K562 (cell line): ENCODE data around the gene WASF2. TPM values are rescaled to one million over a fixed set of nuclear protein-coding genes. Genes with fewer than 3 reads are reported as not detected.
"Not testable (repeated sequence)": the region's sequence is repeated elsewhere in the genome, so short reads cannot be mapped to it uniquely, and the experiment has no call there.

ENCODE experiments used
- ATAC-seq: fragments of 200-7000 bp; cut with Tn5 transposase; 3 replicates; pipeline ENCODE4 v1.9.1; 2020; ENCODE audit warnings: moderate library complexity
- BruUV-seq: library from RNA; stranded (reverse); fragments of 400-500 nt; replicated peaks from 2 replicates; lab custom pipeline; 2021; lab: Mats Ljungman, UMichigan
- CTCF ChIA-PET: fragments of 300-600 bp; formaldehyde crosslinking; extraction: SDS; loops from one replicate; lab custom pipeline; 2021; ENCODE audit warnings: low intra/inter-chr PET ratio; lab: Yijun Ruan, JAX
- POLR2A ChIA-PET: fragments of 300-600, 350-650 bp; sonication (Branson Sonifier 250); formaldehyde crosslinking; extraction: SDS; loops from one replicate; lab custom pipeline; 2021; ENCODE audit warnings: antibody characterized with exemption, inconsistent platforms; lab: Yijun Ruan, JAX
- DNase-seq, 4 experiments: peaks; one replicate each; pipeline versions ENCODE4 v3.0.0 to v3.0.0-alpha.2; 2011 to 2018; ENCODE audit warnings: low spot score in 3 of 4, mixed read lengths in 3 of 4; ENCODE audit errors: extremely low read depth in 1 of 4
- FAIRE-seq: peaks from 2 replicates; lab custom pipeline; 2011; peaks lifted over from hg19 to GRCh38; lab: Jason Lieb, UNC
- H2AFZ ChIP-seq: 2 replicates; pipeline ENCODE4 v1.6.0; 2011; ENCODE audit warnings: low read depth, low read length, control low read depth, inconsistent platforms
- H3K27ac ChIP-seq: fragments of 200-600 bp; 3 replicates; pipeline ENCODE4 v1.8.0; 2011; ENCODE audit warnings: low read depth, mild to moderate bottlenecking, control low read depth, inconsistent platforms, low read length, moderate library complexity, mixed read lengths; ENCODE audit errors: extremely low read depth
- H3K27me3 ChIP-seq, 2 experiments: fragments of 300-600 bp in 1 of 2; 2 replicates in 1 of 2; 3 replicates in 1 of 2; pipeline versions ENCODE4 v1.6.0 to v1.8.0; 2011; ENCODE audit warnings: inconsistent platforms in 2 of 2, low read length in 2 of 2, mild to moderate bottlenecking in 1 of 2, mixed read lengths in 1 of 2, moderate library complexity in 1 of 2; ENCODE audit not compliant: control insufficient read depth in 2 of 2, insufficient read depth in 2 of 2
- H3K36me3 ChIP-seq: fragments of 300-600 bp; 3 replicates; pipeline ENCODE4 v1.8.0; 2011; ENCODE audit warnings: mild to moderate bottlenecking, low read length, inconsistent platforms; ENCODE audit not compliant: control insufficient read depth, insufficient read depth
- H3K4me1 ChIP-seq, 2 experiments: fragments of 200-600 bp in 1 of 2; replicated peaks in 1 of 2; 2 replicates in 1 of 2; 3 replicates in 1 of 2; pipeline versions ENCODE4 v1.5.1 to v1.8.0; 2011; ENCODE audit warnings: inconsistent platforms in 2 of 2, low read length in 2 of 2, mild to moderate bottlenecking in 1 of 2, mixed read lengths in 1 of 2, moderate library complexity in 1 of 2; ENCODE audit not compliant: control insufficient read depth in 2 of 2, insufficient read depth in 2 of 2
- H3K4me2 ChIP-seq: 2 replicates; pipeline ENCODE4 v1.6.1; 2011; ENCODE audit warnings: low read length, control low read depth, inconsistent platforms, mixed read lengths; ENCODE audit not compliant: insufficient read depth
- H3K4me3 ChIP-seq: fragments of 200-600 bp; sonication (generic), shearing (Covaris generic); 2 replicates; pipeline ENCODE4 v1.5.1; 2016; ENCODE audit warnings: control low read depth, inconsistent platforms
- H3K79me2 ChIP-seq: fragments of 200-600 bp; 3 replicates; pipeline ENCODE4 v1.8.0; 2011; ENCODE audit warnings: low read length, inconsistent platforms; ENCODE audit not compliant: control insufficient read depth, insufficient read depth
- H3K9ac ChIP-seq, 2 experiments: 2 replicates each; pipeline versions ENCODE4 v1.6.0 to v1.6.1; 2011; ENCODE audit warnings: low read depth in 2 of 2, low read length in 2 of 2, control low read depth in 1 of 2, inconsistent platforms in 1 of 2, mild to moderate bottlenecking in 1 of 2, mixed read lengths in 1 of 2; ENCODE audit not compliant: insufficient read depth in 1 of 2
- H3K9me1 ChIP-seq: one replicate; pipeline ENCODE4 v1.6.0; 2011; ENCODE audit warnings: inconsistent platforms, mild to moderate bottlenecking, low read length, moderate library complexity; ENCODE audit not compliant: control insufficient read depth, insufficient read depth
- H3K9me3 ChIP-seq: replicated peaks from 2 replicates; pipeline ENCODE4 v1.5.1; 2011; ENCODE audit warnings: low read depth, low read length, inconsistent platforms; ENCODE audit not compliant: control insufficient read depth, insufficient read depth
- H4K20me1 ChIP-seq: replicated peaks from 2 replicates; pipeline ENCODE4 v1.6.1; 2011; ENCODE audit warnings: low read length, inconsistent platforms, mixed read lengths; ENCODE audit not compliant: control insufficient read depth, insufficient read depth
- BMI1 ChIP-seq: fragments of 150-350 bp; IDR thresholded peaks from 2 replicates; pipeline ENCODE4 v1.6.1; 2014; ENCODE audit warnings: low read length
- CREB5 ChIP-seq: fragments of 250-450 bp; sonication (Bioruptor Pico); IDR thresholded peaks from 2 replicates; pipeline ENCODE4 v1.5.0; 2020; ENCODE audit warnings: mild to moderate bottlenecking
- E2F5 ChIP-seq: sonication (generic); formaldehyde crosslinking; IDR thresholded peaks from 2 replicates; pipeline ENCODE4 v1.8.0; 2022; ENCODE audit warnings: mild to moderate bottlenecking, missing genetic modification reagents
- NELFE ChIP-seq: IDR thresholded peaks from 2 replicates; pipeline ENCODE4 v1.6.1; 2011; ENCODE audit warnings: mild to moderate bottlenecking; ENCODE audit not compliant: insufficient read depth, insufficient read length
- POLR2AphosphoS5 ChIP-seq: IDR thresholded peaks from 2 replicates; pipeline ENCODE4 v1.6.1; 2011; ENCODE audit warnings: mild to moderate bottlenecking, low read depth, low read length, moderate library complexity; ENCODE audit not compliant: control insufficient read depth, insufficient read depth
- POLR2G ChIP-seq: fragments of 200-400 bp; formaldehyde crosslinking; IDR thresholded peaks from 2 replicates; pipeline ENCODE4 v1.6.1; 2017; ENCODE audit warnings: low read depth, mild to moderate bottlenecking, antibody characterized with exemption, low read length, moderate library complexity
- POLR2H ChIP-seq: IDR thresholded peaks from 2 replicates; pipeline ENCODE4 v1.6.1; 2016; ENCODE audit warnings: missing genetic modification characterization, low read depth, mild to moderate bottlenecking, control low read depth, missing compliant biosample characterization, moderate library complexity
- RBM25 ChIP-seq: fragments of 200-400 bp; formaldehyde crosslinking; IDR thresholded peaks from 2 replicates; pipeline ENCODE4 v1.6.1; 2018; ENCODE audit warnings: low read length, low read depth, moderate library complexity; ENCODE audit not compliant: severe bottlenecking
- SMARCA4 ChIP-seq: fragments of 450-650 bp; IDR thresholded peaks from 2 replicates; pipeline ENCODE4 v1.6.1; 2016
- SREBF1 ChIP-seq: fragments of 150-350 bp; IDR thresholded peaks from 2 replicates; pipeline ENCODE4 v1.6.1; 2014; ENCODE audit warnings: antibody characterized with exemption, low read depth, low read length, borderline replicate concordance
- YY1 ChIP-seq, 3 experiments: IDR thresholded peaks; 2 replicates each; pipeline ENCODE4 v1.6.1; 2011; ENCODE audit warnings: low read length in 2 of 3, mild to moderate bottlenecking in 2 of 3, moderate library complexity in 2 of 3, borderline replicate concordance in 1 of 3, control low read depth in 1 of 3, low read depth in 1 of 3; ENCODE audit not compliant: insufficient read depth in 3 of 3, insufficient replicate concordance in 2 of 3, control insufficient read depth in 1 of 3, insufficient read length in 1 of 3; ENCODE audit errors: extremely low read depth in 1 of 3
- ZNF311 ChIP-seq: fragments of 250-450 bp; sonication (Bioruptor Pico); IDR thresholded peaks from 2 replicates; pipeline ENCODE4 v1.4.0; 2020; ENCODE audit warnings: mild to moderate bottlenecking, moderate library complexity
- ZNF384 ChIP-seq: IDR thresholded peaks from 2 replicates; pipeline ENCODE4 v1.6.1; 2012; ENCODE audit warnings: low read depth, low read length, improper control_type of control experiment
- ZNF57 ChIP-seq: fragments of 450-650 bp; formaldehyde crosslinking; IDR thresholded peaks from 2 replicates; pipeline ENCODE4 v1.4.0; 2020; ENCODE audit warnings: mild to moderate bottlenecking, moderate library complexity
- WGBS: fragments of 100-300 bp; shearing (Covaris generic); methylation state at CpG from one replicate; pipeline ENCODE4 v1.1.6; 2016; ENCODE audit warnings: low coverage, mixed read lengths; ENCODE audit not compliant: insufficient coverage; ENCODE audit errors: missing lambda C conversion rate; 5-methylcytosine and 5-hydroxymethylcytosine counted together
- in situ Hi-C: fragments of 300-500 bp; cut with MboI; formaldehyde crosslinking; loops from 4 replicates; pipeline ENCODE4 v1.15.0; 2018; ENCODE audit warnings: inconsistent platforms, mixed read lengths
- intact Hi-C: fragments of 100-400 bp; cut with micrococcal nuclease; formaldehyde crosslinking; loops from 2 replicates; pipeline ENCODE4 v1.14.2; 2022
- polyA plus RNA-seq, 8 experiments: library from polyadenylated mRNA; depleted of rRNA in 4 of 8; stranded (reverse) in 5 of 8; unstranded in 3 of 8; fragments of >200 nt; fragmentation: Nextera tagmentation in 2 of 8; fragmentation: Illumina TruSeq in 1 of 8; extraction: Ambion mirVana in 2 of 8; extraction: Trizol in 1 of 8; gene quantifications; 2 replicates each; pipeline versions ENCODE4 v1.2.1 to v1.2.3, GENCODE V29; 2011 to 2014; ENCODE audit warnings: inconsistent platforms in 1 of 8, missing spikeins in 1 of 8
- total RNA-seq, 7 experiments: library from RNA; depleted of rRNA in 6 of 7; stranded (reverse); fragments of >200 nt in 6 of 7; fragmentation: Illumina TruSeq in 2 of 7; extraction: Trizol in 2 of 7; gene quantifications; 2 replicates each; pipeline versions ENCODE4 v1.2.1 to v1.2.3, GENCODE V29; 2011 to 2021; ENCODE audit warnings: low replicate concordance in 1 of 7

WASF2 gene
- total and polyA plus RNA-seq, 9 of the 15 experiments (the other 6 are each of a cell fraction or from before 2014, with no cell fraction given), result 8.2 to 163 (median 31.2) TPM

GRCh38 chr1:27406791-27407190 is 83.2 kb downstream of the WASF2 start:
- H3K4me3 ChIP-seq, H3K79me2 ChIP-seq, H3K27ac ChIP-seq, DNase-seq, H3K27me3 ChIP-seq, BruUV-seq, in situ Hi-C loops, intact Hi-C loops, H3K4me2 ChIP-seq, H3K9me3 ChIP-seq, H2AFZ ChIP-seq, H3K9ac ChIP-seq, CTCF ChIA-PET, FAIRE-seq, H3K9me1 ChIP-seq, ATAC-seq, H4K20me1 ChIP-seq: not testable (repeated sequence)
- Histone ChIP-seq H3K4me1 (peaks cover 0 to 12% of the 10 kb centered on the region in 2 experiments; a peak in 2 of 5 replicates), H3K36me3 (peaks cover 66% of the 10 kb centered on the region)
- 73% methylated on average over 2 of the region's 2 CpGs for WGBS
- POLR2A ChIA-PET, result interaction anchor here (0.5 to 1.1 kb wide), 2 partner anchors 10 to 1705 kb away, joined by 3 read pairs; no protein-coding TSS in a partner anchor
- 0 out of 2 replicates have a peak, but pooled peaks have one; percentile 1 for TF ChIP-seq POLR2AphosphoS5

- CTCF ChIA-PET, result no interaction called here
- H3K36me3 ChIP-seq, result peaks cover 63% of the 10 kb centered on the region
- no peak overlapping the region for H3K4me2 ChIP-seq
- H3K4me3 ChIP-seq, result no peak overlapping the region
- intact Hi-C loops (no loop called here), in situ Hi-C loops (no loop called here)
- H3K9ac ChIP-seq, result peak overlapping the region in 1 of 2 experiments; percentile 53; a peak in 1 of 4 replicates
- BruUV-seq, result no TSS peak
- FAIRE-seq, result no peak
- POLR2A ChIA-PET, result interaction anchor here (0.5 kb wide), 1 partner anchor 1706 kb away, joined by 3 read pairs; no protein-coding TSS in a partner anchor
- DNase-seq, result no peak
- no peak for ATAC-seq
- H3K79me2 ChIP-seq, result no peaks in the 10 kb centered on the region
- WGBS, result 91% methylated on average over 4 of the region's 4 CpGs
- no peaks in the 10 kb centered on the region for H3K27me3 ChIP-seq
- no peaks in the 10 kb centered on the region for H3K9me1 ChIP-seq
- H4K20me1 ChIP-seq, result no peaks in the 10 kb centered on the region
- no peak overlapping the region for H2AFZ ChIP-seq
- H3K9me3 ChIP-seq, result no peaks in the 10 kb centered on the region
- H3K4me1 ChIP-seq, result peaks cover 0 to 12% of the 10 kb centered on the region in 2 experiments; a peak in 2 of 5 replicates
- H3K27ac ChIP-seq, result no peak overlapping the region
- no peak for TF ChIP-seq ZNF384
- TF ChIP-seq ZNF311 (CRISPR knock-in tag), result no peak
- no peak for TF ChIP-seq E2F5
- TF ChIP-seq POLR2H (tag), result no peak
- TF ChIP-seq NELFE, result no peak
- TF ChIP-seq CREB5 (CRISPR knock-in tag), result no peak
- TF ChIP-seq BMI1, result no peak
- no peak for TF ChIP-seq SMARCA4
- no peak for TF ChIP-seq SREBF1
- TF ChIP-seq ZNF57 (CRISPR knock-in tag), result no peak
- TF ChIP-seq POLR2G, result no peak
- TF ChIP-seq RBM25, result no peak
- no peak for TF ChIP-seq YY1 (IDR thresholded peaks at IDR 0.05; ENCODE audit: borderline replicate concordance in 1 of 3, control insufficient read depth in 1 of 3, extremely low read depth in 1 of 3, insufficient read depth in 3 of 3, insufficient read length in 1 of 3, insufficient replicate concordance in 2 of 3, low read depth in 1 of 3, low read length in 2 of 3)
Observed at GRCh38 chr1:27406362-27406680, 83.6 kb downstream of the WASF2 start.
